Mononuclear cell (primary cell): ENCODE results near the gene RPL29. TPM values are rescaled to one million over a fixed set of nuclear protein-coding genes. Genes with fewer than 3 reads are reported as not detected.

Source experiments
- H3K27me3 ChIP-seq: 2 replicates; pipeline ENCODE4 v1.6.0; 2011; ENCODE audit warnings: low read length, control low read depth; ENCODE audit not compliant: insufficient read depth
- H3K4me1 ChIP-seq: 2 replicates; pipeline ENCODE4 v1.5.1; 2011; ENCODE audit warnings: mild to moderate bottlenecking, low read length, control low read depth; ENCODE audit not compliant: insufficient read depth
- H3K4me3 ChIP-seq: 2 replicates; pipeline ENCODE4 v1.5.1; 2011; ENCODE audit warnings: mild to moderate bottlenecking, low read length, moderate library complexity
- H3K9me3 ChIP-seq: 2 replicates; pipeline ENCODE4 v1.5.1; 2011; ENCODE audit warnings: low read depth, mild to moderate bottlenecking, control low read depth, low read length
- total RNA-seq: library from RNA; depleted of rRNA; stranded (reverse); fragments of >200 nt; gene quantifications from one replicate; pipeline ENCODE4 v1.2.3, GENCODE V29; 2012

The RPL29 gene
- total RNA-seq, 1 donor, result 1,675 TPM

DNA sequence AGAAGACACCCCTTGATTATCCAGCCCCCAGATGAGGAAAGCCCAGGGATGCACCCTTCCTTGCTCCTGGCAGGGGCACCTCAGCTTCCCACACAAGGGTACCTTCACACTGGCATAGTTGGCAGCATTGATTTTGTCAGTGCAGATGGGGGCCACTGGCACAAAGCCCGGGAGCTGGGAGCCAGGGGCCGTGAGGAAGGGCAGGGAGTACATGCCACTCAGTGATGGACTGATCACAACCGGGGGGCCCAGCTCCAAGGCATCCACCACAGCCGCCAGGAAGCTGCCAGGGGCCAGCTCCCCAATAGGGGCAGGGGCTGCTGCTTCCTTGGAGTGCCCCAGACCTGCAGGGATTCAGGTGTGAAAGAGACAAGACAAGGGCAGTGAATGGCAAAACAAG, 25.9 kb downstream of the RPL29 start:
- Histone ChIP-seq H3K27me3 (no peaks in the 10 kb centered on the region), H3K4me1 (peaks cover 28% of the 10 kb centered on the region), H3K9me3 (no peaks in the 10 kb centered on the region), H3K4me3 (no peak overlapping the region)

GRCh38 chr3:51968883-51969678, 26.6 kb downstream of the RPL29 start:
- Histone ChIP-seq H3K4me3 (no peak overlapping the region), H3K4me1 (peaks cover 20% of the 10 kb centered on the region), H3K9me3 (no peaks in the 10 kb centered on the region), H3K27me3 (no peaks in the 10 kb centered on the region)

GRCh38 chr3:51968170-51968775, 27.4 kb downstream of the RPL29 start:
- Histone ChIP-seq H3K4me1 (peaks cover 13% of the 10 kb centered on the region), H3K4me3 (peak overlapping the region; percentile 30), H3K9me3 (no peaks in the 10 kb centered on the region), H3K27me3 (no peaks in the 10 kb centered on the region)

DNA sequence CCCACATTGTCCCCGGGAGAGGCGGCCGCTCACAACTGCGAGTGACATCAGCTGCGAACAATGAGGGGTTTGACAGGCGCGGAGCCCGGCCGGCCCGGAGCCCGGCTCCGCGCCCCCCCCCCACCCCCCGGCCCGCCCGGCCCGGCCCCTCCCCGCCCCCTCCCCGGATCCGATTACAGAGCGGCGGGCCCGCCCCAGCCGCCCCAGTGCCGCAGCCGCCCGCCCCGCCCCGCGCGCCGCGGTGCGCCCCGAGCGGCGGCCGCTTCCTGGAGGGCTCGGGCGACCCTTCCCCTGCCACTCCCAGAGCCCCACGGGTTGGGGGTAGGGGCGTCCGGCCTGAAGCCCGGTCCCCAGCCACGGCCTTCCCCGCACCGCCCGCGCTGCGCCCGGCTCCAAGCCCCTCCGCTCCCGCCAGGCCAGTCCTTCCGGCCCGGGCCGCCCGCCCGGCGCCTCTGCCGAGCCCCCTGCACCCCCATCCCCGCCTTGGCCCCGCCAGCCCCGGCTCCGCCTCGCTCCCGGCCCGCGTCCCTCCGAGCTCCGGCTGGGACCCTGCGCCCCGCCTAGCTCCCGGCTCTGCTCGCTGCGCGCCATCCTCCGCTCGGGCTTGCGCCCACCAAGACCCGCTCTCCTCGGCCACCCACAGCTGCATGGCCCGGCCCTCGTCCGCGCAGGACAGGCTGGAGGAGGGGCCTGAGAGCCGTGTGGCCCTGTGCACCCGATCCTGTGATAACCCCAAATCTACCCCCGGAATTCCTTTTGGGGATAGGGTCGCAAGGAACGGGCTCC, 28.1 kb downstream of the RPL29 start, which contains the start of gene PCBP4:
Gene PCBP4, minus strand, starts transcription at position 71 of the 786 bp plus-strand sequence. CDS start 6,214 bp downstream, outside the sequence.
- no peaks in the 10 kb centered on the region for H3K9me3 ChIP-seq
- peaks cover 10% of the 10 kb centered on the region for H3K4me1 ChIP-seq
- H3K4me3 ChIP-seq, result peak within 1 kb of the TSS; percentile 30

GRCh38 chr3:51966922-51967383, 28.7 kb downstream of the RPL29 start:
- no peaks in the 10 kb centered on the region for H3K27me3 ChIP-seq
- peak overlapping the region; percentile 30 for H3K4me3 ChIP-seq
- H3K9me3 ChIP-seq, result no peaks in the 10 kb centered on the region
- H3K4me1 ChIP-seq, result peaks cover 10% of the 10 kb centered on the region

More for the DNA sequence above, 28.1 kb downstream of the RPL29 start, which contains the start of gene PCBP4:
- no peaks in the 10 kb centered on the region for H3K27me3 ChIP-seq

GRCh38 chr3:51966486-51966885, 29.2 kb downstream of the RPL29 start:
- no peaks in the 10 kb centered on the region for H3K27me3 ChIP-seq
- peaks cover 10% of the 10 kb centered on the region for H3K4me1 ChIP-seq
- H3K9me3 ChIP-seq, result no peaks in the 10 kb centered on the region
- H3K4me3 ChIP-seq, result no peak overlapping the region

DNA sequence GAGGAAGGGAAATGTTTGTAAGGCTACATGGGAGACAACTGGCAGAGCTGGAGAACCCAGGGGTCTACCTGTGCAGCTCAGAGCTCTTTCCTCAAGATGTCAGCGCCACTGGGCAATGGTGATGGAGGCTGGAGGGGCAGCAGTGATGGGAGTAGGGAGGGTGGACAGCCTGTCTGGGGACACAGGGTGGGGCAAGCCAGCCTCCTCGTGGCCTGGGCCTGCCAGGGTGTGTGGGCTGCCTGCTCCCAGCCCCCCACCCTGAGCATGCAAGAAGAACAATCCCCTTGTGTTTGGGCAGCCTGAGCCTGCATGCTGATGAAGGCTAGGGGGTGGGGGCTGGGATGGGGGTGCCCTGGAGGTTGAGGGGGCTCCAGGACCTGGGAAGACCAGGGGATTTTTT, 29.7 kb downstream of the RPL29 start:
- peaks cover 10% of the 10 kb centered on the region for H3K4me1 ChIP-seq
- no peak overlapping the region for H3K4me3 ChIP-seq
- no peaks in the 10 kb centered on the region for H3K27me3 ChIP-seq
- no peaks in the 10 kb centered on the region for H3K9me3 ChIP-seq

- no peaks in the 10 kb centered on the region for H3K9me3 ChIP-seq
- H3K27me3 ChIP-seq, result no peaks in the 10 kb centered on the region
- H3K4me3 ChIP-seq, result no peak overlapping the region
- H3K4me1 ChIP-seq, result peaks cover 10% of the 10 kb centered on the region
Measured at GRCh38 chr3:51964521-51964920, 31.2 kb downstream of the RPL29 start.

DNA sequence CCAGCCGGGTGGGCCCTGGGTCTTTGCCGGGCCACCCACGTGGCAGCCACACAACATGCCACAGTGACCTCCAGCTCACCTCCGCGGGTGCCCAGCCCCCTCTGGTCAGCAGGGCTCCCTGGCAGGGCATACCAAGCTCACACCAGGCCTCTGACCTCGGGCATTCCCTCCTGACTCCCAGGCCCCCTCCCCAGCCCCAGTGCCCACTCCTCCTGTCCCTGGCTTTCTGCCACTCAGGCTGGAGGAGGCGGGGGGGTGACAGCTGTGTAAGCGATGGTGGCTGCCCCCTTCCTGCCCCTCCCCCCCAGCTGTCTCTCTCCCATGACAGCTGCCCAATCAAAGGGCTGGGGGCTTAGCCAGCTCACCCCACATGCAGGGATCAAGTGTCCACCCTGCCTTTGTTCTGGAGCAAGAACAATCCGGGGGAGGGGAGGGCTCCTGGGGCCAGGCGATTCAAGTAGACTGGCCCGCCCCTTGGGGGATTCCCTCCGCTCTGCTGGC, 31.7 kb downstream of the RPL29 start:
- Histone ChIP-seq H3K4me1 (peaks cover 10% of the 10 kb centered on the region), H3K4me3 (no peak overlapping the region), H3K9me3 (no peaks in the 10 kb centered on the region), H3K27me3 (no peaks in the 10 kb centered on the region)

GRCh38 chr3:51962854-51963530, 32.7 kb downstream of the RPL29 start:
- no peaks in the 10 kb centered on the region for H3K9me3 ChIP-seq
- H3K4me1 ChIP-seq, result peaks cover 8% of the 10 kb centered on the region
- H3K27me3 ChIP-seq, result no peaks in the 10 kb centered on the region
- no peak overlapping the region for H3K4me3 ChIP-seq

- Histone ChIP-seq H3K27me3 (peaks cover 3% of the 10 kb centered on the region), H3K4me1 (peaks cover 11% of the 10 kb centered on the region), H3K4me3 (no peak overlapping the region), H3K9me3 (no peaks in the 10 kb centered on the region)
Measured at GRCh38 chr3:51961602-51962569, 33.8 kb downstream of the RPL29 start.

DNA sequence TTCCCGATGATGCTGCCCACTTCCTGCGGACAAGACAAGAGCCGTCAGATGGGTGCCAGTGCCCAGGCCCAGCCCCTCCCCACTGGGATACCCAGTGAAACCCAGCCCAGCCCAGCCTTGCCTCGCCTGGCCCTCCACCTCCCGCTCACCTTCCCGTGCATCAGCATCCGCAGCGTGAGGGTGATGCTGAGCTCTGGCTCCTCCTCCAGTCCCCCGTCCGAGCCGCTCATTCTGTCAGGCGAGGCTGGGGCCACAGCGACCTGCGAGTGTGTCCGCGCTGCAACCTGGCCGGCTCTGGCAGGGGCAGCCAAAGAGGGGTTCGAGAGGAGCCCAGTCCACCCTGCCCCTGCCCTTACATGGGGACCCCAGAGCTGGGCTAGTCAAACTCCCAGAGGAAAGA, 34.7 kb downstream of the RPL29 start:
- no peaks in the 10 kb centered on the region for H3K9me3 ChIP-seq
- peaks cover 12% of the 10 kb centered on the region for H3K27me3 ChIP-seq
- H3K4me1 ChIP-seq, result peaks cover 17% of the 10 kb centered on the region
- no peak overlapping the region for H3K4me3 ChIP-seq

- Histone ChIP-seq H3K4me1 (peaks cover 22% of the 10 kb centered on the region), H3K9me3 (no peaks in the 10 kb centered on the region), H3K27me3 (peaks cover 13% of the 10 kb centered on the region), H3K4me3 (no peak overlapping the region)
Measured at GRCh38 chr3:51960386-51960785, 35.3 kb downstream of the RPL29 start.
